A673 (cell line): ENCODE data around the gene NEK8. TPM values are rescaled to one million over a fixed set of nuclear protein-coding genes. Genes with fewer than 3 reads are reported as not detected.

Experiments
- BruUV-seq: library from RNA; stranded (reverse); fragments of 400-500 nt; replicated peaks from 2 replicates; lab custom pipeline; 2021; lab: Mats Ljungman, UMichigan
- CTCF ChIA-PET: fragments of 300-600 bp; sonication (Branson Sonifier 250); formaldehyde crosslinking; loops from one replicate; lab custom pipeline; 2022; ENCODE audit warnings: antibody characterized with exemption; lab: Charles Lee
- POLR2A ChIA-PET: fragments of 300-600 bp; sonication (Branson Sonifier 250); formaldehyde crosslinking; loops from one replicate; lab custom pipeline; 2022; ENCODE audit warnings: antibody characterized with exemption; ENCODE audit not compliant: low non-redundant PET; lab: Charles Lee
- DNase-seq: peaks from one replicate; pipeline ENCODE4 v3.0.0-alpha.2; 2015; ENCODE audit warnings: low spot score
- H3K27ac ChIP-seq: fragments of 200-600 bp; sonication (generic); 2 replicates; pipeline ENCODE4 v1.5.1; 2016; ENCODE audit warnings: mixed run types, low read depth, mild to moderate bottlenecking, mixed read lengths, antibody characterized with exemption, low read length; ENCODE audit not compliant: poor library complexity, severe bottlenecking
- H3K27me3 ChIP-seq: fragments of 200-600 bp; sonication (generic); replicated peaks from 2 replicates; pipeline ENCODE4 v1.6.1; 2017; ENCODE audit warnings: mixed run types, low read depth, mild to moderate bottlenecking, mixed read lengths, antibody characterized with exemption, low read length; ENCODE audit not compliant: insufficient read depth, poor library complexity
- H3K36me3 ChIP-seq: fragments of 200-600 bp; sonication (generic); 2 replicates; pipeline ENCODE4 v1.6.1; 2016; ENCODE audit warnings: mixed run types, mild to moderate bottlenecking, mixed read lengths, antibody characterized with exemption, low read length; ENCODE audit not compliant: insufficient read depth, poor library complexity, severe bottlenecking
- H3K4me1 ChIP-seq: fragments of 200-600 bp; sonication (generic); 2 replicates; pipeline ENCODE4 v1.6.1; 2017; ENCODE audit warnings: mixed run types, mild to moderate bottlenecking, mixed read lengths, antibody characterized with exemption, low read length; ENCODE audit not compliant: insufficient read depth, poor library complexity, severe bottlenecking
- H3K4me3 ChIP-seq: fragments of 200-600 bp; sonication (generic); 2 replicates; pipeline ENCODE4 v1.5.1; 2016; ENCODE audit warnings: low read depth, mixed run types, mild to moderate bottlenecking, mixed read lengths, low read length; ENCODE audit not compliant: poor library complexity, severe bottlenecking
- H3K9me3 ChIP-seq: fragments of 200-600 bp; sonication (generic); 2 replicates; pipeline ENCODE4 v1.6.1; 2016; ENCODE audit warnings: mixed run types, low read depth, mild to moderate bottlenecking, mixed read lengths, antibody characterized with exemption, low read length; ENCODE audit not compliant: poor library complexity, severe bottlenecking
- CTCF ChIP-seq: fragments of 300-800, 200-600 bp; sonication (generic); conservative IDR thresholded peaks from 2 replicates; pipeline ENCODE4 v1.5.1; 2017; ENCODE audit warnings: low read depth, mild to moderate bottlenecking, antibody characterized with exemption, low read length, moderate library complexity, mixed read lengths
- EZH2 ChIP-seq: fragments of 200-600 bp; sonication (generic); IDR thresholded peaks from 2 replicates; pipeline ENCODE4 v1.6.1; 2017; ENCODE audit warnings: borderline replicate concordance, low read depth, mild to moderate bottlenecking, mixed read lengths, antibody characterized with exemption, low read length; ENCODE audit not compliant: poor library complexity, severe bottlenecking
- intact Hi-C: fragments of 100-400 bp; cut with micrococcal nuclease; formaldehyde crosslinking; loops from one replicate; pipeline ENCODE4 v1.10.0; 2022; ENCODE audit not compliant: unreplicated experiment
- total RNA-seq: library from RNA; stranded (reverse); gene quantifications from 2 replicates; pipeline ENCODE4 v1.2.3, GENCODE V29; 2021

NEK8 gene
- total RNA-seq, 1 experiment from 2014 or later = 3.9 TPM

- Histone ChIP-seq H3K4me1 (peaks cover 9% of the 10 kb centered on the region), H3K36me3 (peaks cover 43% of the 10 kb centered on the region)
Observed at GRCh38 chr17:28751600-28752366, 23.2 kb downstream of the NEK8 start.

GRCh38 chr17:28755486-28755885, 26.9 kb downstream of the NEK8 start:
- BruUV-seq = no TSS peak
- CTCF ChIA-PET = no interaction called here
- Histone ChIP-seq H3K4me3 (no peak overlapping the region), H3K4me1 (peaks cover 17% of the 10 kb centered on the region), H3K9me3 (no peaks in the 10 kb centered on the region), H3K27me3 (no peaks in the 10 kb centered on the region), H3K27ac (no peak overlapping the region), H3K36me3 (peaks cover 31% of the 10 kb centered on the region)
- intact Hi-C loops = no loop called here
- TF ChIP-seq CTCF (no peak), EZH2 (no peak)
- DNase-seq = no peak
- POLR2A ChIA-PET = no interaction called here

More at GRCh38 chr17:28751600-28752366, 23.2 kb downstream of the NEK8 start:
- H3K27ac ChIP-seq = no peak overlapping the region
- POLR2A ChIA-PET = interaction anchor here (0.5 kb wide), 1 partner anchor 140 kb away, joined by 7 read pairs; no protein-coding TSS in a partner anchor
- H3K27me3 ChIP-seq = no peaks in the 10 kb centered on the region
- no TSS peak for BruUV-seq
- CTCF ChIA-PET = interaction anchor here (0.6 to 2.5 kb wide), 5 partner anchors 23 to 200 kb away, joined by 3 to 82 read pairs (median 4); partner anchors contain the start of genes NEK8 and TLCD1
- no peak for DNase-seq
- no peak overlapping the region for H3K4me3 ChIP-seq
- intact Hi-C loops = loop anchor here (2.0 kb wide), 1 partner anchor 25 kb away; the partner anchor contains the start of gene TLCD1
- H3K9me3 ChIP-seq = no peaks in the 10 kb centered on the region
- no peak for TF ChIP-seq CTCF
- TF ChIP-seq EZH2 = no peak

GRCh38 chr17:28756049-28756804, 27.6 kb downstream of the NEK8 start:
- H3K27me3 ChIP-seq = no peaks in the 10 kb centered on the region
- BruUV-seq = no TSS peak
- H3K9me3 ChIP-seq = no peaks in the 10 kb centered on the region
- TF ChIP-seq EZH2 = no peak
- no peak for TF ChIP-seq CTCF
- H3K36me3 ChIP-seq = peaks cover 25% of the 10 kb centered on the region
- CTCF ChIA-PET = no interaction called here
- no peak overlapping the region for H3K4me3 ChIP-seq
- H3K27ac ChIP-seq = no peak overlapping the region
- no peak for DNase-seq
- intact Hi-C loops = no loop called here
- POLR2A ChIA-PET = no interaction called here
- H3K4me1 ChIP-seq = peaks cover 22% of the 10 kb centered on the region
